Brain microvascular endothelial cell (primary cell): ENCODE results near the gene ZMYM2.

Experiments used
- DNase-seq: peaks from one replicate; pipeline ENCODE4 v3.0.0-alpha.2; 2020
- H3K27ac ChIP-seq: fragments of 250-450 bp; sonication (Bioruptor Pico); 2 replicates; pipeline ENCODE4 v1.5.1; 2020; ENCODE audit warnings: mild to moderate bottlenecking, moderate library complexity
- H3K27me3 ChIP-seq: fragments of 250-450 bp; sonication (Bioruptor Pico); replicated peaks from 2 replicates; pipeline ENCODE4 v1.5.1; 2020; ENCODE audit warnings: mild to moderate bottlenecking
- H3K36me3 ChIP-seq: fragments of 250-450 bp; sonication (Bioruptor Pico); replicated peaks from 2 replicates; pipeline ENCODE4 v1.5.1; 2020; ENCODE audit warnings: mild to moderate bottlenecking
- H3K4me3 ChIP-seq: 2 replicates; pipeline ENCODE4 v1.5.1; 2011; ENCODE audit warnings: low read depth, mild to moderate bottlenecking, control low read depth, low read length, moderate library complexity
- CTCF ChIP-seq: IDR thresholded peaks from 2 replicates; pipeline ENCODE4 v1.5.1; 2011; ENCODE audit warnings: low read depth, mild to moderate bottlenecking, moderate library complexity, low read length, control low read depth, inconsistent platforms; ENCODE audit errors: missing control alignments
- in situ Hi-C: cut with HindIII; loops from 2 replicates; pipeline ENCODE4 v1.10.0; 2017; ENCODE audit warnings: low sequenced_read_pairs, low pct_ligation_motif_present

ZMYM2 gene

GRCh38 chr13:20125783-20126165 is 167.2 kb downstream of the ZMYM2 start:
- no peak for TF ChIP-seq CTCF

GRCh38 chr13:20126541-20127261 is 168.2 kb downstream of the ZMYM2 start:
- Histone ChIP-seq H3K27ac (no peak overlapping the region), H3K27me3 (peaks cover 4% of the 10 kb centered on the region), H3K36me3 (no peaks in the 10 kb centered on the region), H3K4me3 (no peak overlapping the region)
- DNase-seq: no peak
- in situ Hi-C loops: no loop called here
- no peak for TF ChIP-seq CTCF

More at GRCh38 chr13:20125783-20126165, 167.2 kb downstream of the ZMYM2 start:
- no peak for DNase-seq
- Histone ChIP-seq H3K27me3 (peaks cover 4% of the 10 kb centered on the region), H3K36me3 (no peaks in the 10 kb centered on the region), H3K27ac (no peak overlapping the region), H3K4me3 (no peak overlapping the region)
- in situ Hi-C loops: no loop called here

- no peak for TF ChIP-seq CTCF
- in situ Hi-C loops: no loop called here
- H3K36me3 ChIP-seq: no peaks in the 10 kb centered on the region
- peak overlapping the region; percentile 65 for H3K4me3 ChIP-seq
- peaks cover 4% of the 10 kb centered on the region for H3K27me3 ChIP-seq
- DNase-seq: no peak
- no peak overlapping the region for H3K27ac ChIP-seq
These were observed 168.7 kb downstream of the ZMYM2 start for GRCh38 chr13:20127262-20127561.

- no peak for DNase-seq
- in situ Hi-C loops: no loop called here
- Histone ChIP-seq H3K4me3 (peak overlapping the region; percentile 65), H3K27ac (no peak overlapping the region), H3K27me3 (peaks cover 4% of the 10 kb centered on the region), H3K36me3 (no peaks in the 10 kb centered on the region)
- TF ChIP-seq CTCF: peak; percentile 54
These were observed 169.3 kb downstream of the ZMYM2 start for GRCh38 chr13:20127562-20128458.

- Histone ChIP-seq H3K4me3 (peak overlapping the region; percentile 65), H3K27me3 (peaks cover 4% of the 10 kb centered on the region), H3K27ac (no peak overlapping the region), H3K36me3 (no peaks in the 10 kb centered on the region)
- DNase-seq: no peak
- in situ Hi-C loops: no loop called here
- peak; percentile 48 for TF ChIP-seq CTCF
These were observed 170.0 kb downstream of the ZMYM2 start for GRCh38 chr13:20128459-20128931.
